DOHH2 (cell line): Measurements from ENCODE around the gene LRRC41.

Experiments used
- H3F3A ChIP-seq: fragments of 200-600 bp; sonication (generic), shearing (Covaris generic); 2 replicates; pipeline ENCODE4 v1.6.0; 2016; ENCODE audit warnings: antibody characterized with exemption, mild to moderate bottlenecking; ENCODE audit not compliant: control insufficient read depth, insufficient read depth
- H3K27ac ChIP-seq: fragments of 200-600 bp; sonication (generic); 2 replicates; pipeline ENCODE4 v1.5.1; 2014; ENCODE audit warnings: low read depth, mild to moderate bottlenecking, low read length, moderate library complexity
- H3K27me3 ChIP-seq: fragments of 200-600 bp; sonication (generic); 2 replicates; pipeline ENCODE4 v1.6.1; 2014; ENCODE audit warnings: mild to moderate bottlenecking, low read length, mixed read lengths; ENCODE audit not compliant: control insufficient read depth
- H3K36me3 ChIP-seq: fragments of 200-600 bp; sonication (generic); 2 replicates; pipeline ENCODE4 v1.6.1; 2014; ENCODE audit warnings: mild to moderate bottlenecking, low read length, moderate library complexity, mixed read lengths; ENCODE audit not compliant: control insufficient read depth
- H3K4me1 ChIP-seq: fragments of 200-600 bp; sonication (generic); 2 replicates; pipeline ENCODE4 v1.6.1; 2014; ENCODE audit warnings: mild to moderate bottlenecking, low read length, mixed read lengths; ENCODE audit not compliant: control insufficient read depth
- H3K4me2 ChIP-seq: fragments of 200-600 bp; sonication (generic); 2 replicates; pipeline ENCODE4 v1.6.0; 2014; ENCODE audit warnings: mild to moderate bottlenecking, low read length, moderate library complexity
- H3K4me3 ChIP-seq: fragments of 200-600 bp; sonication (generic); 2 replicates; pipeline ENCODE4 v1.5.1; 2014; ENCODE audit warnings: mild to moderate bottlenecking, low read length, mixed read lengths
- H3K79me2 ChIP-seq: fragments of 200-600 bp; sonication (generic); 2 replicates; pipeline ENCODE4 v1.6.1; 2014; ENCODE audit warnings: mild to moderate bottlenecking, low read length, mixed read lengths; ENCODE audit not compliant: control insufficient read depth
- H3K9me2 ChIP-seq: fragments of 200-600 bp; sonication (generic); replicated peaks from 2 replicates; pipeline ENCODE4 v1.6.1; 2014; ENCODE audit warnings: mild to moderate bottlenecking, low read length, mixed read lengths; ENCODE audit not compliant: control insufficient read depth
- H3K9me3 ChIP-seq: fragments of 200-600 bp; sonication (generic); 2 replicates; pipeline ENCODE4 v1.6.1; 2014; ENCODE audit warnings: antibody characterized with exemption, low read length, mixed read lengths; ENCODE audit not compliant: control insufficient read depth, insufficient read depth
- H4K20me1 ChIP-seq: fragments of 200-600 bp; sonication (generic); 2 replicates; pipeline ENCODE4 v1.6.0; 2014; ENCODE audit warnings: low read depth, mild to moderate bottlenecking, antibody characterized with exemption, low read length, moderate library complexity; ENCODE audit not compliant: control insufficient read depth, insufficient read depth
- CTCF ChIP-seq: fragments of 200-600 bp; sonication (generic); IDR thresholded peaks from one replicate; pipeline ENCODE4 v1.5.1; 2014; ENCODE audit warnings: antibody characterized with exemption, mild to moderate bottlenecking, low read depth, low read length; ENCODE audit not compliant: poor library complexity, severe bottlenecking
- EZH2phosphoT487 ChIP-seq: fragments of 200-600 bp; sonication (generic); IDR thresholded peaks from 2 replicates; pipeline ENCODE4 v1.6.1; 2017; ENCODE audit warnings: borderline replicate concordance, mild to moderate bottlenecking, antibody characterized with exemption, low read length, moderate library complexity, mixed read lengths

The LRRC41 gene

DNA sequence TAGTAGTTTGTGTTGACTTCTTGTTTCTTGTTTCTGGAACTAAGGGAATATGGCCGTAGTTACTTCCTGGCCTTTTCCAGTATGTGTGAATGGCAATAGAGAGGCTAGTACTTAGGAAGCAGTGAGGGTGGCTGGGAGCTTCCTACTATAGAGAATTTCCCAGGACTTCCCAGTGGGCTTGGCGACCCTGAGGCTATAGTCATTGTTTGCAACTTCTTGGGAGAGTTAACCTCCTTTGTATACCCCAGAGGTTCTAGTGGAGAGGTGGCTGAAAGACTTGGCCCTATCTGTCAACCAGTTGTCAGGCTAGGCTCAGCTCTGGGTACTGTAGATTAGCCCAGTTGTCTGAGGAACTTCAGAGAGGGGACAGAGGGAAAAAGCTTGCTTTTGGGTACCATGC lies 40.3 kb downstream of the LRRC41 start:
- no peaks in the 10 kb centered on the region for H3K9me2 ChIP-seq
- H3K4me3 ChIP-seq: no peak overlapping the region
- no peak overlapping the region for H3K27ac ChIP-seq
- TF ChIP-seq EZH2phosphoT487 (no peak), CTCF (no peak)
- no peaks in the 10 kb centered on the region for H4K20me1 ChIP-seq
- no peaks in the 10 kb centered on the region for H3K4me1 ChIP-seq
- H3K79me2 ChIP-seq: peaks cover 6% of the 10 kb centered on the region
- H3K36me3 ChIP-seq: peaks cover 95% of the 10 kb centered on the region
- no peaks in the 10 kb centered on the region for H3F3A ChIP-seq
- H3K27me3 ChIP-seq: no peaks in the 10 kb centered on the region
- H3K4me2 ChIP-seq: no peak overlapping the region
- no peaks in the 10 kb centered on the region for H3K9me3 ChIP-seq

- Histone ChIP-seq H3K4me1 (no peaks in the 10 kb centered on the region), H3K27me3 (no peaks in the 10 kb centered on the region), H3K4me2 (no peak overlapping the region), H3K4me3 (no peak overlapping the region), H3K9me3 (no peaks in the 10 kb centered on the region), H3F3A (no peaks in the 10 kb centered on the region), H3K27ac (no peak overlapping the region), H3K36me3 (peaks cover 94% of the 10 kb centered on the region), H3K79me2 (peaks cover 10% of the 10 kb centered on the region), H3K9me2 (no peaks in the 10 kb centered on the region), H4K20me1 (0 out of 2 replicates have a peak, but pooled peaks cover 2% of the 10 kb centered on the region)
- TF ChIP-seq EZH2phosphoT487: no peak
These were observed 40.9 kb downstream of the LRRC41 start for GRCh38 chr1:46262508-46262907.

GRCh38 chr1:46256523-46256922 lies 46.9 kb downstream of the LRRC41 start:
- Histone ChIP-seq H3K4me2 (no peak overlapping the region), H3K27me3 (no peaks in the 10 kb centered on the region), H3F3A (no peaks in the 10 kb centered on the region; the same call in 1 of the 2 replicates), H3K9me2 (no peaks in the 10 kb centered on the region), H3K4me3 (no peak overlapping the region), H3K27ac (no peak overlapping the region), H4K20me1 (0 out of 2 replicates have a peak, but pooled peaks cover 5% of the 10 kb centered on the region), H3K79me2 (peaks cover 57% of the 10 kb centered on the region), H3K9me3 (no peaks in the 10 kb centered on the region), H3K36me3 (peaks cover 88% of the 10 kb centered on the region), H3K4me1 (no peaks in the 10 kb centered on the region)
- TF ChIP-seq EZH2phosphoT487 (no peak), CTCF (no peak)

DNA sequence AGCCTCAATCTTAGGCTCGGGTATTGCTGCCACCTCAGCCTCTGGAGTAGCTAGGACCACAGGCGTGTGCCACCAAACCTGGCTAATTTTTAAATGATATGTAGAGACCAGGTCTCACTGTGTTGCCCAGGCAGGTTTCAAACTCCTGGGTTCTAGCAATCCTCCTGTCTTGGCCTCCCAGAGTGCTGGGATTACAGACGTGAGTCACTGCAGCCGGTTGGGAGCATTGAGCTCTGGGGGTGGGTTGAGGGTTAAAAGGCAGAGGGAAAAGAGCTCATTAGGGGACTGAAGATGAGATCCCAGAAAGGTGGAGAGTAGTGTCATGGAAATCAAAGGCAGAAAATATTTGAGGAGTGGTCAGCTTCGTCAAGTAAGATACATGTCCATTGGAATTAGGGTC lies 48.7 kb downstream of the LRRC41 start:
- H3K4me2 ChIP-seq: no peak overlapping the region

More for the DNA sequence above, 48.7 kb downstream of the LRRC41 start:
- Histone ChIP-seq H3K79me2 (peaks cover 71% of the 10 kb centered on the region), H4K20me1 (0 out of 2 replicates have a peak, but pooled peaks cover 11% of the 10 kb centered on the region), H3K4me1 (peaks cover 2% of the 10 kb centered on the region; the same call in 1 of the 2 replicates), H3K27ac (no peak overlapping the region), H3K27me3 (no peaks in the 10 kb centered on the region), H3K4me3 (no peak overlapping the region), H3K9me2 (no peaks in the 10 kb centered on the region), H3K9me3 (no peaks in the 10 kb centered on the region), H3F3A (no peaks in the 10 kb centered on the region; the same call in 1 of the 2 replicates), H3K36me3 (peaks cover 89% of the 10 kb centered on the region)
- TF ChIP-seq EZH2phosphoT487: no peak
- no peak for TF ChIP-seq CTCF
